Prostate gland (tissue), 2 donors: Measurements from ENCODE around the gene FAM186B. TPM values are rescaled to one million over a fixed set of nuclear protein-coding genes. Genes with fewer than 3 reads are reported as not detected.

ENCODE experiments used
- DNase-seq: peaks from one replicate; pipeline ENCODE4 v3.0.0-alpha.2; 2019; ENCODE audit warnings: low spot score
- H3K27ac ChIP-seq, 2 donors: fragments of 200-600 bp; sonication (generic); 2 replicates each; pipeline ENCODE4 v1.5.1; 2017 to 2019
- H3K27me3 ChIP-seq: fragments of 200-600 bp; sonication (generic); replicated peaks from 2 replicates; pipeline ENCODE4 v1.5.1; 2019; ENCODE audit not compliant: insufficient read depth
- H3K36me3 ChIP-seq, 2 donors: fragments of 200-600 bp; sonication (generic); 1 replicate in 1 of 2; 2 replicates in 1 of 2; pipeline versions ENCODE4 v1.5.1 to v1.8.1; 2017 to 2019
- H3K4me1 ChIP-seq: fragments of 200-600 bp; sonication (generic); replicated peaks from 2 replicates; pipeline ENCODE4 v1.5.1; 2019
- H3K4me3 ChIP-seq, 2 donors: fragments of 200-600 bp; sonication (generic); 2 replicates each; pipeline ENCODE4 v1.5.1; 2017 to 2019
- H3K9me3 ChIP-seq: fragments of 200-600 bp; sonication (generic); 2 replicates; pipeline ENCODE4 v1.5.1; 2017
- POLR2A ChIP-seq: fragments of 450-650 bp; IDR thresholded peaks from one replicate; pipeline ENCODE4 v1.6.1; 2016; ENCODE audit warnings: antibody characterized with exemption, mild to moderate bottlenecking
- POLR2AphosphoS5 ChIP-seq: sonication (generic); formaldehyde crosslinking; IDR thresholded peaks from one replicate; pipeline ENCODE4 v1.6.1; 2017; ENCODE audit warnings: antibody characterized with exemption
- WGBS: methylation state at CpG from one replicate; pipeline ENCODE4 v1.1.5; 2018; 5-methylcytosine and 5-hydroxymethylcytosine counted together
- intact Hi-C: fragments of 100-400 bp; cut with DNase I; formaldehyde crosslinking; loops from one replicate; pipeline ENCODE4 v1.14.2; 2022
- total RNA-seq, 2 donors: library from RNA; depleted of rRNA; stranded (reverse); fragments of >200 nt; gene quantifications; one replicate each; pipeline ENCODE4 v1.1.0, GENCODE V29; 2016
- TF ChIP-seq, protein P1 (sequence below), 4 experiments: fragments of 200-600 bp in 2 of 4; fragments of 450-650 bp in 2 of 4; sonication (generic) in 2 of 4; IDR thresholded peaks; 1 replicate in 3 of 4; 2 replicates in 1 of 4; pipeline ENCODE4 v1.5.1; 2016 to 2019; ENCODE audit warnings: antibody characterized with exemption in 4 of 4, mild to moderate bottlenecking in 2 of 4, moderate library complexity in 2 of 4

Gene FAM186B
- total RNA-seq, 2 donors from 2014 or later = 0.23 to 10.0 TPM

DNA sequence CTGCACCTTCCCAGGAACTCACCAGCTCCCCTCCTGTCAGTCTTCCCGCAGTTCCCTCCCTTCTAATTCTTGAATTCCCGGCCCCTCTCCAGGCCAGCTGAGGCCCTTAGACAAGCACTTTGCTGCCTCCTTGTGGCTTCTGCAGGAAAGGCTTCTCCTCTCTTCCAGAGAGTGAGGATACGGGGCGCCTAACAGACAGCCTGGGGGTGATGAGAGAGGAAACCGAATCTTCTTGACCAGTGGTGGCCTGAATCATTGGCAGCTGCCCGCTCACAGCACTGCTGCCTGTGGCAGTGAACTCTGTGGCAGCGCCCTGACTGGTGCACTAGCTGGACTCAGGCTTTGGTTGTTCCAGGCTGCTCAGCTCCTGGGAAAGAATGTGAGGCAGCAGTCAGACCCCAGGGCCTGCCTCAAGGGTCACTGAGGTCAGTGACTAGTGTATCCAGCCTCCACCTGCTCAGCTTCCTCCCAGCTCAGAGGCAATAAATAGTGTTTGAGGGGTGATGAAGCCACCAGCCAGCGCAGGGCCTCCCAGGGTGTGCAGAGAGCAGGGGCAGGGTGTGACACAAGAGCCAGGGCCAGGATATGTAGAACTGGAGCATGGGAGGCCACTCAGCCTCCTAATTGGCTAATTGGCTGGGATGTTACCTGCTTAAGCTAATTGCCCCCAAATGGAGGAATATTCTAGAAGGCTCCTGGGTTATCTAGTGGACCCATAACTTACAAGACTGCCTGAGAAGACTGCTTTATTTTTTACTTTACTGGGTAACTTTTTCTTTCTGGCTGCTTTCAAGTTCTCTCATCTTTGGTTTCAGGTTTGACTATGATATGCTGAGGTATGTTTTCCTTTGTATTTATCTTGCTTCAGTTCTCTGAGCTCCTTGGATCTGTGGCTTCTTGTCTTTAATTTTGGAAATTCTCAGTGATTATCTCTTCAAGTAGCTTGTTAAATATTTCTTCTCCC is 24.6 kb downstream of the FAM186B start:
- peak; percentile 52 for DNase-seq
- Histone ChIP-seq H3K4me1 (no peaks in the 10 kb centered on the region), H3K36me3 (no peaks in the 10 kb centered on the region), H3K27me3 (no peaks in the 10 kb centered on the region), H3K4me3 (no peak overlapping the region), H3K9me3 (no peaks in the 10 kb centered on the region), H3K27ac (no peak overlapping the region)
- WGBS = 27% methylated on average over 8 of the region's 8 CpGs
- intact Hi-C loops = loop anchor here (5.0 kb wide), 1 partner anchor 41 kb away; the partner anchor contains the start of gene PRPF40B
- TF ChIP-seq, protein P1, sequence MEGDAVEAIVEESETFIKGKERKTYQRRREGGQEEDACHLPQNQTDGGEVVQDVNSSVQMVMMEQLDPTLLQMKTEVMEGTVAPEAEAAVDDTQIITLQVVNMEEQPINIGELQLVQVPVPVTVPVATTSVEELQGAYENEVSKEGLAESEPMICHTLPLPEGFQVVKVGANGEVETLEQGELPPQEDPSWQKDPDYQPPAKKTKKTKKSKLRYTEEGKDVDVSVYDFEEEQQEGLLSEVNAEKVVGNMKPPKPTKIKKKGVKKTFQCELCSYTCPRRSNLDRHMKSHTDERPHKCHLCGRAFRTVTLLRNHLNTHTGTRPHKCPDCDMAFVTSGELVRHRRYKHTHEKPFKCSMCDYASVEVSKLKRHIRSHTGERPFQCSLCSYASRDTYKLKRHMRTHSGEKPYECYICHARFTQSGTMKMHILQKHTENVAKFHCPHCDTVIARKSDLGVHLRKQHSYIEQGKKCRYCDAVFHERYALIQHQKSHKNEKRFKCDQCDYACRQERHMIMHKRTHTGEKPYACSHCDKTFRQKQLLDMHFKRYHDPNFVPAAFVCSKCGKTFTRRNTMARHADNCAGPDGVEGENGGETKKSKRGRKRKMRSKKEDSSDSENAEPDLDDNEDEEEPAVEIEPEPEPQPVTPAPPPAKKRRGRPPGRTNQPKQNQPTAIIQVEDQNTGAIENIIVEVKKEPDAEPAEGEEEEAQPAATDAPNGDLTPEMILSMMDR (IDR thresholded peaks at IDR 0.05) = peak in 3 of 4 experiments; percentile 51 to 70 (median 67)
- no peak for TF ChIP-seq POLR2A
- TF ChIP-seq POLR2AphosphoS5 = peak; percentile 15

DNA sequence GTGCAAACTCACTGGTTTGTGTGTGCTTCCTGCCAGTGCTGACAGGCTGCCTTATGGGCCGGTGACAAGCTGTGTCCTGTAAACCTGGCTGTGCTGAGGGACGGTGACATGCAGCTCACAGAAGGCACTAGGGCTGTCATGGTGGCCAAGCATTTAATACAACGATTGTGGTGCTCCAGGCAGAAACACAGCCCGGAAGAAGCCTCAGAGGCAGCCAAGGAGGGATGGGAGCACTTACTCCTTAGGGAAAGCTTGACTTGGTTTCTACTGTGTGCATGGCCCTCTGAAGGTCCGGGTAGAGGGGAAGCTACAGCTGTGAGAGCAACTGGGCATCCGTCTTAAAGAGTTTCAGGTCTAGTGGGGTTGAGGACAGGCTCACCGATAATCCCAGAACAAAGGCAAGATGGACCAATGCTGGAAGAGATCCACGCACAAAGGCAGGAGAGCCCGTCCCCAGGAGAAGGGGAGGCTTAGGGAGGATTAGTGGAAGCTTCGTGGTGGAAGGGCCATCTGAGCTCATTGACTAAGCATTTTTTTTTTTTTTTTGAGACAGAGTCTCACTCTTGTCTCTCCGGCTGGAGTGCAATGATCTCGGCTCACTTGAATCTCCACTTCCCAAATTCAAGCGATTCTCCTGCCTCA is 26.8 kb downstream of the FAM186B start:
- H3K27me3 ChIP-seq = no peaks in the 10 kb centered on the region

DNA sequence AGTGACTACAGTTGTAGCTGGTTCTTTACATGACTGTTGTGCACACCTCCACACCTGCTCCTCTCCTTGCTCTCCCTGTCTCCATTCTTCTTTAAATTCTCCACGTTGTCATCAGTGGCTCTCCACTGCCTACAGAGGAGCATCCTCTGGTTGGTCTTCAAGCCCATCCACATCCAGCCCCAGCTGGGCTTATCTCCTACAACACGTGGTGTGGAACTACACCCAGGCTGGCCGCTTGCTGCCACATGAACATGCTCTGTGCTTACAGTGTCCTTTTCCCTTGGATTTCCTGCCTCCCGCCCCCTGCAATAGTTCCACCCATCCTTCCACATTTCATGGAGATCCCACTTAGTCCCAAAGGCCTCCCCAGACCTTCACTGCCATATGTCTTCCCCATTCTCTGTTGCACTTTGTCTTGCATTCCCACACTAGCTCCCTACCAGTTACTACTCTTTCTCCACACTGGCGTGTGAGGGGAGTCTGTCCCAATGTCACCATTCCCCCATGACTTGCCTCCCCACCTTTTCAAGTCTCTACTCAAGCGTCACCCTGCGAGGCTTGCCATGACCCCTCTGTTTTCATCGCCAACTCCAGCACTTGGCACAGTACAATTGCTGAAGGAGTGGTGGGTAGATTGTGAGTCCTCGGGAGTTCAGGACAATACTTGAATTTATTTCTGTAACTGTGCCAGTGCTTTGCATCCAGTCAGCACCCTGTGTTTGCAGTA is 27.7 kb downstream of the FAM186B start:
- Histone ChIP-seq H3K27ac (no peak overlapping the region), H3K4me3 (no peak overlapping the region), H3K4me1 (no peaks in the 10 kb centered on the region), H3K9me3 (no peaks in the 10 kb centered on the region), H3K36me3 (no peaks in the 10 kb centered on the region), H3K27me3 (no peaks in the 10 kb centered on the region)
- 83% methylated on average over 9 of the region's 9 CpGs for WGBS
- TF ChIP-seq, protein P1 (IDR thresholded peaks at IDR 0.05) = no peak
- no peak for TF ChIP-seq POLR2A
- TF ChIP-seq POLR2AphosphoS5 = no peak
- intact Hi-C loops = no loop called here
- DNase-seq = no peak

More for the DNA sequence above, 26.8 kb downstream of the FAM186B start:
- WGBS = 88% methylated on average over 13 of the region's 13 CpGs
- intact Hi-C loops = no loop called here
- Histone ChIP-seq H3K9me3 (no peaks in the 10 kb centered on the region), H3K4me1 (no peaks in the 10 kb centered on the region), H3K36me3 (no peaks in the 10 kb centered on the region), H3K4me3 (no peak overlapping the region), H3K27ac (no peak overlapping the region)
- DNase-seq = no peak
- TF ChIP-seq, protein P1 (IDR thresholded peaks at IDR 0.05) = no peak
- no peak for TF ChIP-seq POLR2A
- no peak for TF ChIP-seq POLR2AphosphoS5

DNA sequence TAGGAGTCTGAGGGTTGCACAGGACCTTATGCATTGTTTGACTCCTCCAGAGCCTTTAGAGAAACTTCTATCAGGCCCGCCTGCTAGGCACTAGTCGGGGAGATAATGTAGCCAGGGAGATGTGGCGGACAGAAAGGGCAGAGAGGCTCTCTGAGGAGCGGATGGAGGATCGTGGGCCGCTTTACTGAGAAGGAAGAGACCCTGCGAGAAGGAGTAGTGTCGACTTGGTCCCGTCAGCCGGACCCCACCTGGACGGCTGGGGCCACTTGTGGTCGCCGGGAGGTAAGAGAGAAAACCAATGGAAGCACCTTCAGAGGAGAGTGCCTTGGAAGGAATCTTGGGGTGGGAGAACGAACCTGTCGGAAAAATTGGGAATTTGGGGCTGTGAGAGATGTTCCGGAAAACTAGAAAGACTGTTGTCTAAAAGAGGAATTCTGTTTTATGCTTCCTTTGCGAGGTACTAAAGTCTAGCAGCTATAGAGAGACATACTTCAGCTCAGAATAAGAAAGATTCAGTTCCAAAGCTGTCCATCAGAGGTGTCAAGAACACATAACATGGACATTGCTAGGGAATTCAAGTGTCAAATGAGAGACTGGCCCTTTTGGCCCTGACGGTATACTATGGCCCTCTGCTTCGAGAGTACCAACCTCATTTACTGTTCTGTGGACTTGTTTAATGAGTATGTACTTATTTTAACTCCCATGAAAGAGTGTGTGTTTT is 36.8 kb downstream of the FAM186B start:
- TF ChIP-seq, protein P1 (IDR thresholded peaks at IDR 0.05) = no peak
- TF ChIP-seq POLR2AphosphoS5 (no peak), POLR2A (no peak)
- WGBS = 1% methylated on average over 19 of the region's 19 CpGs
- intact Hi-C loops = no loop called here
- Histone ChIP-seq H3K27me3 (no peaks in the 10 kb centered on the region), H3K9me3 (no peaks in the 10 kb centered on the region), H3K4me1 (peaks cover 3% of the 10 kb centered on the region), H3K36me3 (peaks cover 1 to 10% of the 10 kb centered on the region in 2 donors), H3K27ac (peak overlapping the region; percentile 82 to 87), H3K4me3 (peak overlapping the region; percentile 64 to 88)
- no peak for DNase-seq
